D721Med (cell line): Measurements from ENCODE around the gene HPSE2.

Experiments
- DNase-seq: peaks from one replicate; pipeline ENCODE4 v3.0.0; 2011; ENCODE audit warnings: low spot score; ENCODE audit not compliant: insufficient read length
- FAIRE-seq: peaks from 2 replicates; lab custom pipeline; 2011; peaks lifted over from hg19 to GRCh38; lab: Jason Lieb, UNC
- CTCF ChIP-seq: IDR thresholded peaks from 2 replicates; pipeline ENCODE4 v1.5.1; 2012; ENCODE audit warnings: mild to moderate bottlenecking, control low read depth; ENCODE audit not compliant: insufficient read depth; ENCODE audit errors: missing control alignments

HPSE2 gene

GRCh38 chr10:99045671-99046070 lies 190.0 kb downstream of the HPSE2 start:
- DNase-seq, result no peak
- TF ChIP-seq CTCF, result no peak
- no peak for FAIRE-seq

GRCh38 chr10:99042051-99042771 lies 193.4 kb downstream of the HPSE2 start:
- FAIRE-seq (no peak), DNase-seq (no peak)
- TF ChIP-seq CTCF, result no peak

- no peak for TF ChIP-seq CTCF
- DNase-seq (no peak), FAIRE-seq (no peak)
Measured at GRCh38 chr10:99041468-99041867, 194.2 kb downstream of the HPSE2 start.

GRCh38 chr10:99013885-99014284 lies 221.8 kb downstream of the HPSE2 start:
- no peak for TF ChIP-seq CTCF
- no peak for FAIRE-seq
- no peak for DNase-seq

GRCh38 chr10:99010286-99010685 lies 225.4 kb downstream of the HPSE2 start:
- no peak for DNase-seq
- no peak for FAIRE-seq
- no peak for TF ChIP-seq CTCF

- no peak for FAIRE-seq
- no peak for DNase-seq
- no peak for TF ChIP-seq CTCF
Measured at GRCh38 chr10:99008054-99008453, 227.6 kb downstream of the HPSE2 start.

GRCh38 chr10:99007457-99007856 lies 228.2 kb downstream of the HPSE2 start:
- DNase-seq, result no peak
- no peak for FAIRE-seq
- TF ChIP-seq CTCF, result no peak
